Pancreas (tissue), 10 donors: Measurements from ENCODE around the gene NBEAL1. TPM values are rescaled to one million over a fixed set of nuclear protein-coding genes. Genes with fewer than 3 reads are reported as not detected.
"Not testable (repeated sequence)": the region's sequence is repeated elsewhere in the genome, so short reads cannot be mapped to it uniquely, and the experiment has no call there.

Experiments
- ATAC-seq, 4 donors: fragments of 200-7000 bp; cut with Tn5 transposase; one replicate each; pipeline versions ENCODE4 v1.8.0 to v1.9.1; 2020; ENCODE audit warnings: mild to moderate bottlenecking in 4 of 4, moderate library complexity in 4 of 4
- DNase-seq, 6 donors: peaks; one replicate each; pipeline ENCODE4 v3.0.0-alpha.2; 2020
- FAIRE-seq: peaks from 2 replicates; lab custom pipeline; 2012; peaks lifted over from hg19 to GRCh38; lab: Jason Lieb, UNC
- H3K27ac ChIP-seq, 4 donors: fragments of 200-600 bp; sonication (generic); 1 replicate in 3 of 4; 2 replicates in 1 of 4; pipeline versions ENCODE4 v1.5.0 to v1.8.0; 2020
- H3K27me3 ChIP-seq, 4 donors: fragments of 200-600 bp; one replicate each; pipeline ENCODE4 v1.8.0; 2021
- H3K36me3 ChIP-seq, 3 donors: fragments of 200-600 bp; sonication (generic) in 1 of 3; one replicate each; pipeline versions ENCODE4 v1.5.0 to v1.8.0; 2020 to 2021
- H3K4me1 ChIP-seq, 3 donors: fragments of 200-600 bp; one replicate each; pipeline ENCODE4 v1.8.0; 2021
- H3K4me3 ChIP-seq, 4 donors: fragments of 200-600 bp; sonication (generic) in 2 of 4; one replicate each; pipeline versions ENCODE4 v1.5.0 to v1.8.0; 2020 to 2021
- H3K9me3 ChIP-seq, 4 donors: fragments of 200-600 bp; one replicate each; pipeline ENCODE4 v1.8.0; 2021
- CTCF ChIP-seq, 4 donors: fragments of 200-600 bp; sonication (generic) in 3 of 4; IDR thresholded peaks; one replicate each; pipeline versions ENCODE4 v1.5.0 to v1.8.0; 2021; ENCODE audit warnings: antibody characterized with exemption in 4 of 4
- WGBS, 2 donors: extraction: QIAGEN DNeasy Blood & Tissue Kit; methylation state at CpG; one replicate each; pipeline ENCODE4 v1.1.7; 2013; 5-methylcytosine and 5-hydroxymethylcytosine counted together
- intact Hi-C, 3 donors: fragments of 100-400 bp; cut with DNase I; formaldehyde crosslinking; loops; one replicate each; pipeline versions ENCODE4 v1.11.1 to v1.14.2; 2022
- polyA plus RNA-seq, 2 donors: library from polyadenylated mRNA; stranded (reverse); fragments of 200-250 nt; gene quantifications; one replicate each; pipeline ENCODE4 v1.2.3, GENCODE V29; 2013
- total RNA-seq, 6 donors: library from RNA; stranded (reverse); fragmentation: NEBNext Ultra II Directional in 4 of 6; extraction: Animal tissue kit (Norgen Biotek cat#: 25700) in 4 of 6; gene quantifications; one replicate each; pipeline versions ENCODE4 v1.2.1 to v1.2.4, GENCODE V29; 2021 to 2023
- donor health status: healthy with polysubstance abuse.
- donor health status: DM: no; HTN: no; CAD: no; lungs with moderate emphysema.
- donor health status: DM: no; HTN: no; CAD: no.
- donor health status: control.
- donor health status: control.
- donor health status: Bipolar disorder and iron deficiency.
- donor health status: DM: yes; HTN: yes; CAD: no.
- donor health status: DM: no; HTN: no; CAD: no.
- donor health status: DM: no; HTN: no; CAD: no.
- donor health status: DM: yes; HTN: yes; CAD: no.

NBEAL1 gene
- total and polyA plus RNA-seq, 8 donors, result 4.0 to 27.2 (median 14.5) TPM

- Histone ChIP-seq H3K36me3 (peaks cover 0 to 6% (median 2%) of the 10 kb centered on the region in 3 donors), H3K27me3 (no peaks in the 10 kb centered on the region), H3K27ac (no peak overlapping the region), H3K9me3 (no peaks in the 10 kb centered on the region), H3K4me3 (no peak overlapping the region), H3K4me1 (no peaks in the 10 kb centered on the region)
- DNase-seq (no peak), FAIRE-seq (no peak), ATAC-seq (no peak)
- no peak for TF ChIP-seq CTCF (IDR thresholded peaks at IDR 0.05)
- intact Hi-C loops, result no loop called here
- WGBS, 2 donors, result 69 to 74% methylated on average over 1 of the region's 1 CpG
Measured at GRCh38 chr2:203185864-203186263, 171.2 kb downstream of the NBEAL1 start.

GRCh38 chr2:203190547-203190946 is 175.9 kb downstream of the NBEAL1 start:
- ATAC-seq, H3K4me3 ChIP-seq, DNase-seq, intact Hi-C loops, H3K27me3 ChIP-seq, H3K9me3 ChIP-seq, FAIRE-seq, H3K4me1 ChIP-seq, H3K27ac ChIP-seq: not testable (repeated sequence)
- H3K36me3 ChIP-seq, result peaks cover 0 to 18% (median 6%) of the 10 kb centered on the region in 3 donors
- WGBS, 2 donors, result 92 to 99% methylated on average over 11 to 16 of the region's 17 CpGs

- DNase-seq, intact Hi-C loops, H3K4me3 ChIP-seq, ATAC-seq, H3K4me1 ChIP-seq, H3K27ac ChIP-seq, H3K27me3 ChIP-seq, H3K9me3 ChIP-seq: not testable (repeated sequence)
- 94 to 95% methylated on average over 6 of the region's 6 CpGs for WGBS, 2 donors
- peaks cover 0 to 16% (median 6%) of the 10 kb centered on the region in 3 donors for H3K36me3 ChIP-seq
- peak; percentile 13 for FAIRE-seq
Measured at GRCh38 chr2:203191026-203191425, 176.4 kb downstream of the NBEAL1 start.

GRCh38 chr2:203191961-203192360 is 177.3 kb downstream of the NBEAL1 start:
- Histone ChIP-seq H3K36me3 (peaks cover 0 to 16% (median 6%) of the 10 kb centered on the region in 3 donors), H3K27ac (no peak overlapping the region), H3K27me3 (no peaks in the 10 kb centered on the region), H3K4me1 (no peaks in the 10 kb centered on the region), H3K4me3 (no peak overlapping the region), H3K9me3 (no peaks in the 10 kb centered on the region)
- no peak for DNase-seq
- intact Hi-C loops, result no loop called here
- no peak for TF ChIP-seq CTCF (IDR thresholded peaks at IDR 0.05)
- FAIRE-seq, result no peak
- no peak for ATAC-seq
- WGBS, 2 donors, result 90 to 95% methylated on average over 3 of the region's 3 CpGs

- DNase-seq (no peak), ATAC-seq (no peak)
- WGBS, 2 donors, result 93 to 95% methylated on average over 5 of the region's 5 CpGs
Measured at GRCh38 chr2:203195331-203196036, 180.8 kb downstream of the NBEAL1 start.

More at GRCh38 chr2:203195331-203196036, 180.8 kb downstream of the NBEAL1 start:
- Histone ChIP-seq H3K27me3 (no peaks in the 10 kb centered on the region), H3K27ac (no peak overlapping the region), H3K4me3 (no peak overlapping the region), H3K9me3 (no peaks in the 10 kb centered on the region), H3K4me1 (no peaks in the 10 kb centered on the region), H3K36me3 (peaks cover 0 to 27% (median 10%) of the 10 kb centered on the region in 3 donors)
- intact Hi-C loops, result no loop called here
- FAIRE-seq, result no peak
- no peak for TF ChIP-seq CTCF (IDR thresholded peaks at IDR 0.05)
